ENCODE data around the gene PSG5.
A peak's percentile ranks its signal among the peaks of the same experiment; 100 is the strongest.
"Not testable (repeated sequence)": the region's sequence is repeated elsewhere in the genome, so short reads cannot be mapped to it uniquely, and the experiment has no call there.

PSG5 gene

DNA sequence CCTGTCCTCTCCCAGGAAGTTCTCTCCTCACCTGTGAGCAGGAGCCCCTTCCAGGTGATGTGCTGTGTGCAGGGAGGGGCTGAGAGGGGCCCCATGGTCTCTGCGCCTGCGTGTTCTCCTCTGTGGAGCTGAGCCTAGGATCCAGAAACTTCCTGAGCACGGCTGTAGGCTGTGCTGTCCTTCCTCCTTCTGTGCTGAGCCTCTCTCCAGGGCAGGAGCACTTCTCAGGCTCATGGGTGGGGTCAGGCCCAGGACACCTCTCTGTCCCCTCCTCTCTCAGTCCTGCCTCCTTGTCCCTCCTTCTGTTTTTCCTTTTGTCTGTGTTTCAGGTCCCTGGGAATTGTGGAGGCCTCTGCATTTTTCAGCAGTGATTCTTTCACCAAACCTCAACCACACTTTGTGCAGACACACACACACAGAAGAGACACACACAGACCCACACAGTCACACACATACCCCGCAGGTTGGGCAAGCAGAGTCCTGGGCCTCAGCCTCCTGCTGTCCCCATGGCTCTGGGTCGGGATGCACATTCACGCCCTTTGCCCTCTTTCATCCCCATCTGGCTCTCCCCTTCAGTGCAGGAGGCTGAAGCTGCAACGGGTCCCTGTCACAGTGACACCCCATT is at the start of gene PSG5:
Gene PSG5, minus strand, starts transcription at position 226 of the 625 bp plus-strand sequence. Its CDS starts 131 bp downstream, at position 95.
- not testable (repeated sequence) for DNase-seq

DNA sequence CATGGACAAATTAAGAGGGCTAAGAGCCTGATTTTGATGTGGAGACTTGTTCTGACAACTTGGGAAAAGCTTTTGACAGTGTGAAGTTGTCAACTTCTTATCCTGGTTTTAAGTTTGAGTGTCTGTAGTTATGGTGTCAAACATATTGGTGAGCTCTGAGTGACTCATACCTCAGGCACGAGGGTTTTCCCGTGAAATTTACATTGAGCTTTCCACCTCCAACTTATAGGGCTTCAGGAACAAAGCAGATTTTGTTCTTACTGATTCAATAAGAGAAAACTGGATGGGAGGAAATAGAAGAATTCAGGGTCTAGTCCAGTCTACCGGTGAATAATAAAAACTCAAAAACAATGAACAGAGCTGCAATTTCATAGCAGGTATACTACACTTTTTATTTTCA is 49.4 kb upstream of the PSG5 start:
- not testable (repeated sequence) for DNase-seq

DNA sequence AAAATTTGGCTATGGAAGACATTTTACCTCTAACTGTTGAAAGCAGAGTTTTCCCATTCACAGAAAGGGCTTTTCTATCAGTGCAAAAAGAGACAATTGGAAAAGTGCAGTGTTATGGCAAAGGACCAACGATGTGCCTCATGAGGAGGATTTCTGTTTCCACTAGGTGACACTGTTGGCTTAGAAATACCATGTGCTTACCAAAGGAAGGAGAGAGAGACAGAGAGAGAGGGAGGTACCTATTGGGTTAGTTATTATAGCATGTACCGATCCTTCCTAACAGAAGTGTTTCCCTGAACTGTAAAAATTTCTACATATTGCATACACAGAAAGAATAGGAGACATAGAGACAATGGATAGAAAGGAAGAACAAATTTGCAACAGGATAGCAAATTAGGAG is 43.0 kb upstream of the PSG5 start:
- DNase-seq = no peak

DNA sequence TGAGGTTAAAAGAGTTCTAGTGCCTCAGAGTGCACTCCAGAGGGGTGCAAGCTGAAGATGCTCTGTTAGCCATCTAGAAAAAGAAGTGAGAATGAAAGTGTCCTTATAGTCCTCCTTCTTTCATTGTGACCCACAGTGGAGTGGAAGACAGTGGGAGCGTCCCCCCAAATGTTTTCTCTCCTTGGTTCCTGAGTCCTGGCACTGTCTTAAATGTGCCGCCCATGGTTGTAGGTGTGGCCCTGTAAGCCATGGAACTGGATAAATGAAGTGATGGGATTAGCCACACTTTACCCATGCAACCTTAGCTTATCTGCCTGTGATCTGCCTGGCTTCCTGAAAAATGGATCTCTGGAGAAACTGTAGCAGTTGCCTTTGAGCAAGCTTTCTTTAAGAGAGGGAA is 42.4 kb upstream of the PSG5 start:
- not testable (repeated sequence) for DNase-seq

DNA sequence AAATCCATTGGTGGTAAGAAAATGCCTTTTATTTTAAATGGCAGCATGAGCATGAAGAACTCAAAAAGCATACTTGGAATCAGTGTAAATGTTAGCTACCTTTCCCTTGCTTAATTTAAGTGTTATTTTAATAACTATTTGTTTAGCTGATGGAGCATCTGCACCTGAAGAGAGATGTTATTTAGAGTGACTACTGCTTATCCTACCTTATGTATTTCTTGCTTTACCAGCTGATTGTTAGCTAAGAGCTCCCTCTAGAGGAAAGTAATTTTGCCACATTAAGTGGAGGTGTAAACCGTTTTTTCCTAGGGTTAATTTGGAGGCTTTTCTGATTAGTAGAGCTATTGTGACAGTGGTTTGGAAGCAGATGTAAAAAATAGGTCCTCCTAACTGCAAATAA is 40.6 kb upstream of the PSG5 start:
- DNase-seq = not testable (repeated sequence)

DNA sequence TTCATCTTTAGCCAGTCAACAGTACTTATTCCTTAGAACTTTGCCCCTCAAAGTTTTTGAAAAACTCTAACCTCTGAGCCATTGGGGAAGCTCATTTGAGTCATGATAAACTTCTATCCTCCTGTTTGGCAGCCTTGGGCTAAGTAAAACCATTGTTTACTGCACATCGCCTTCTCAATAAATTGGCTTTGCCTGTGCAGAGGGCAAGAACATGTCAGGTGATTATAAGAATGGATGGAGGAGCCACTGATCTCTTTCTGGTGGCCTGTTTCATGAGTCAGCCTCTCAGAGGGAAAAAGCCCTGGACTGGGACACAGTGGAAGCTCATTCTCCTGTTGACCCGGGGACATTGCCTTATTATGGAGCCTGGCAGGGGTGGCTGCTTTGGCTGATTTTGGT is 38.5 kb upstream of the PSG5 start:
- DNase-seq = no peak

DNA sequence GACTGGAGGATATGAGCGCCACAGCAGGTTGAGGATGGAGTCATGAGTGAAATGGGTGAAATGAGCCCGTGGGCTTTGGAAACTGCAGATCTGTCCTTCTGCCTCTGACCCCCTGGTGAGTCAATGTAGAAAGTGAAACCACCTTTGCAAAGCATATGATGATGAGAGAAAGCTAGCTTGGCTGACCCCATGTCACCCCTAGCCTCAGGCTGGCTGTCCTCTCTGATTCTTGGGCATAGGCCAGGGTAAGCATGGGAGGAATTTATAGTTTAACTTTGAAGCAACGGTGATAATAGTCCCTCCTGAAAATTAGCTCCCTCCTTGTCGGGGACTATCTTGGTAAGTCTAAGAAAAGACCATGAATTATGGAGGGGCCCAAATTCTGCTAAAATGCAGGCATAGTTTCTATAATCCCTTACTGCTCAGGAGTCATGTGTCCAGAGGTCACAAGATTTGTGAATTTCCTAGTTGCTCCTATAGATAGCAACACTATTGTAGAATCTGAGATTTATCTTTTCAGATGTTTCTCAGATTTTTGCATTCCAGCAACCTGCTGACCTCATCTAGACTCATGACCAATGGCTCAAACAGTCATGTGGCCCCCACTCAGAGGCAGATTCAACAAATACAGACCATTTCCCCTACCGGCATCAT is 38.0 kb upstream of the PSG5 start:
- DNase-seq = peak; percentile 23

DNA sequence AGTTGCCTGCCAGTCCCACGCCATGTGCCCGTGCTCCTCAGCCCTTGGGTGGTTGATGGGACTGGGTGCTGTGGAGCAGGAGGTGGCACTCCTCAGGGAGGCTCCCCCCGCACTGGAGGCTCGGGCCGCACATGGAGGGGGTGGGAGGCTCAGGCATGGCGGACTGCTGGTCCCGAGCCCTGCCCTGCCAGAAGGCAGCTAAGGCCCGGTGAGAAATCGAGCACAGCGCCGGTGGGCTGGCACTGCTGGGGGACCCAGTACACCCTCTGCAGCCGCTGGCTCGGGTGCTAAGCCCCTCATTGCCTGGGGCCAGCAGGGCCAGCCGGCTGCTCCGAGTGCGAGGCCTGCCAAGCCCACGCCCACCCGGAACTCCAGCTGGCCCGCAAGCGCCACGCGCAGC is 35.6 kb upstream of the PSG5 start:
- not testable (repeated sequence) for DNase-seq

DNA sequence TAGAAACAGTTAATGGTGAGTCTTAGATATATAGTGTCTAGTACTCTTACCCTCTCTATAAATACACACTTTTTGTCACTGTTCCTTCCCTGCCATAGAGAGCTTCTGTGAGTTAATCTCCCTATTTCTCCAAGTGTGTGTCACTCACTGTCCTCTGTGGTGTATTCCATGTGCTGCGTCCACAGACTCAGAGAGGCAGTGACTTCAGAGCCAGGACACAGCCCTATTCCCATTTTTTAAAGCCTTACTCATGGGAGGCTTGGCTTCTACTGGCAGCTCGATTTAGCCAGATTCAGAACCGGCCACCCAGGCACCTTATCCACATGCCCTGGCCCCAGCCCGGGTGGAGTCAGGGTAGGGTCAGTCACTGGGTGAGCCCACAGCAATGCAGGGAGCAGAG is 32.8 kb upstream of the PSG5 start:
- not testable (repeated sequence) for DNase-seq

DNA sequence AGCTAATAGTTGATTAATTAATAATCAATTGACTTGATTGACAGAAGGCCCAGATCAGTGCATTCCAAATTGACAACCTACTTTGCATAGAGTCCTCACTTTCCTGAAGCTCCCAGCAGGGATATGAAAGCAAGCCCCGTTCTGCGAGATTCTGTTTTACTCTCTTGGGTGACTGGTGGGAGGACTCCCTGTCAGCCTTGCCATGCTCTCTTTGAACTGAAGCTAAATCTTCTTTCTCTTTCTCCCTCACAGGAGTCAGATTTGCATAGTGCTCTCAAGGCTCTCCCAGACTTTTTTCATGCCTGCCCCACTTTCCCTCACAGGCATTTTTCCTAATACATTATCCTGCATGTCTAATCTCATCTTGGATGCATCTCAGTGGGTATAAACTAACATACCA is 29.5 kb upstream of the PSG5 start:
- not testable (repeated sequence) for DNase-seq

DNA sequence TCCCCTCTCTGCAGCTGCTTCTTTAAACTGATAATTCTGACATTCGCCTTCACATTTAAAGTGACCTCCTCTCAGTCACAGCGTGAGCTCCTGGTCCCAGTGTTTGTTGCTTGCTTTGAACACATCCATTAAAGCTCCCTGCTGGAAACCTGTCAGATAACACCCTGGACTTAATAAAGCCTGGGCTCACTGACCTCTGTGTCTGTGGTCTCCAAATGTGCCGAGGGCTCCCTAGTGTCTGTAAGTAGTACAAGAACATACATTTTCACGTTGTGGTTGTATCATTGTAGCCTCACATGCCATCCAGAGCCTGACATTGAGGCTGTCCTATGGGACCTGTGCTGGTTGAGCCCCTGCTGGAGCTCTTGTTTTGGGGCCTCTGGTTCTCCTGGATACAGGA is 21.7 kb upstream of the PSG5 start:
- DNase-seq = no peak

DNA sequence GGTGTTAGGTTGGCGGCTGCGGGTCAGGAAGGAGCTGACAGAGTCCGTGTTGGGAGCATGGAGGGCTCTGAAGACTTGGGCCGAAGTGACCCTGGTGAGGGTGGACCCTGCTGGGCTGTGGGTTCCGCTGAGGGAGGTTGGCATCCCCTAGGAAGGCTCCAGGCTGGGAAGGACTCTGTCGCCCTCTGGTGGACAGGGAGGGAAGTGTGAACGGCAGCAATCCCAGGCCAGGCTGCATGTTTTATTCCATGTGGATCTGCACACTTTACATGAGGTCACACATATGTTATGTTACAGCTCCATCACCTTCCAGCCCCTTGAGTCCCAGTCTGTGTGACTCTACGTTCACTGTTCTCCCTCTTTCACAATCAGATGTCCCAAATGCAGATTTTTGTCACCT is 20.8 kb upstream of the PSG5 start:
- not testable (repeated sequence) for DNase-seq

DNA sequence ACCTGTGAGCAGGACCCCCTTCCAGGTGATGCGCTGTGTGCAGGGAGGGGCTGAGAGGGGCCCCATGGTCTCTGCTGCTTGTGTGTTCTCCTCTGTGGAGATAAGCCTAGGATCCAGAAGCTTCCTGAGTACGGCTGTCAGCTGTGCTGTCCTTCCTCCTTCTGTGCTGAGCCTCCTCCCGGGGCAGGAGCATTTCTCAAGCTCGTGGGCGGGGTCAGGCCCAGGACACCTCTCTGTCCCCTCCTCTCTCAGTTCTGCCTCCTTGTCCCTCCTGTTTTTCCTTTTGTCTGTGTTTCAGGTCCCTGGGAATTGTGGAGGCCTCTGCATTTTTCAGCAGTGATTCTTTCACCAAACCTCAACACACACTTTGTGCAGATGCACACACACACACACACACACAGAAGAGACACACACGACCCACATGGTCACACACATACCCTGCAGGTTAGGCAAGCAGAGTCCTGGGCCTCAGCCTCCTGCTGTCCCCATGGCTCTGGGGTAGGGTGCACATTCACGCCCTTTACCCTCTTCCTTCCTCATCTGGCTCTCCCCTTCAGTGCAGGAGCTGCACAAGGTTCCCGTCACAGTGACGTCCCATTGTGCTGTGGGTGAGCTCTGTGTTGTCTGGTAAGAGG is 19.3 kb upstream of the PSG5 start, which contains the start of gene PSG4:
Gene PSG4, minus strand, starts transcription at position 168 of the 635 bp plus-strand sequence. Its CDS starts 102 bp downstream, at position 66.
- not testable (repeated sequence) for DNase-seq

DNA sequence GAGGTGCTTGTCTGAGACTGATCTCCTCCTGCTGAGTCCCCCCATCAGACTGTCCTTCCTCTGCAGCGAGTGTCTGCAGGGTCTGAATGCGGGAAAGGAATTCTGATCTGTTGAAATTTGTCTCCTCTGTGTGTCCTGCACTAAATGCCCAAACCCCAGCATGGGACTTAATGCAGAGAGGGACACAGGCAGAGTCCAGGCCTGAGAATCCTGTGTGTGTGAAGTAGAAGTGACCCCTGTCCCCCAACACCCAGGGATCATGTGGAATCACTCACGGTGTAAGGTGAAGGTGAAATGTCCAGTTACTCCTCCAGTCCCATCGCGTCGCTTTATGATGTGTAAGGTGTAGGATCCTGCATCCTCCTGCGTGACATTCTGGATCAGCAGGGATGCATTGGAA is 17.3 kb upstream of the PSG5 start:
- DNase-seq = not testable (repeated sequence)

DNA sequence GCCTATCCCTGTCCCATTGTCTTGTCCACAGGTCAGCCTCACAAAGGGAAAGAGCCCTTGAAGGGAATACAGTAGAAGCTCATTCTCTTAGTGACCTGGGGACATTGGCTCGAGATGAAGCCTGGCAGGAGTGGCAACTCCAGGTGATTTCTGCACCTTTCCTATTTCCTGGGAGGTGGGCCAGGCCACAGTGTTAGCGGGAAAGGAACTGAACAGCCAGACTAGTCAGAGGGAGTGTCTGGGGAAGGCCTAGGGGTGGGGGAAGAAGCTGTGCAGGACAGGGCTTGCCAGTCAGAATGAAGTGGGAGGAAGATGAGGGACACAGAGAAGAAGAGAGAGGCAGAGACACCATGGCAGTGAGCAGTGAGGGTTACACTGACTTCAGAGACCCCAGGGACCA is 15.6 kb upstream of the PSG5 start:
- DNase-seq = not testable (repeated sequence)

DNA sequence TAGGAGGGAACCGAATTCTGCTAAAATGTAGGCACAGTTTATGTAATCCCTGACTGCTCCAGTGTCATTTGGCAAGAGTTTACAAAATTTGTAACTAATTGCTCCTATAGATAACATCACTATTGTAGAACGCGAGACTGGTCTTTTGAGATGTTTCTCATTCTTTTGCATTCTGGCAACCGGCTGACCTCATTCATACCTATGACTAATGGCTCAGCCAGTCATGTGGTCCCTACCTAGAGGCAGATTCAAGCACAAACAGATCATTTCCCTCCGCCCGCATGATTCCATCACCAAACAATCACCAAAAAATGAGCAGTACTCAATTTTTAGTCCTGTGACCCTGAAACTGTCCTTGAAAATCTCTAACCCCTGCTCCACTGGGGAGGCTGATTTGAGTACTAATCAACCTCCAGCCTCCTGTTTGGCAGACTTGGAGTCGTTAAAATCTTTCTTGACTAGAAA is 15.0 kb upstream of the PSG5 start:
- not testable (repeated sequence) for DNase-seq

DNA sequence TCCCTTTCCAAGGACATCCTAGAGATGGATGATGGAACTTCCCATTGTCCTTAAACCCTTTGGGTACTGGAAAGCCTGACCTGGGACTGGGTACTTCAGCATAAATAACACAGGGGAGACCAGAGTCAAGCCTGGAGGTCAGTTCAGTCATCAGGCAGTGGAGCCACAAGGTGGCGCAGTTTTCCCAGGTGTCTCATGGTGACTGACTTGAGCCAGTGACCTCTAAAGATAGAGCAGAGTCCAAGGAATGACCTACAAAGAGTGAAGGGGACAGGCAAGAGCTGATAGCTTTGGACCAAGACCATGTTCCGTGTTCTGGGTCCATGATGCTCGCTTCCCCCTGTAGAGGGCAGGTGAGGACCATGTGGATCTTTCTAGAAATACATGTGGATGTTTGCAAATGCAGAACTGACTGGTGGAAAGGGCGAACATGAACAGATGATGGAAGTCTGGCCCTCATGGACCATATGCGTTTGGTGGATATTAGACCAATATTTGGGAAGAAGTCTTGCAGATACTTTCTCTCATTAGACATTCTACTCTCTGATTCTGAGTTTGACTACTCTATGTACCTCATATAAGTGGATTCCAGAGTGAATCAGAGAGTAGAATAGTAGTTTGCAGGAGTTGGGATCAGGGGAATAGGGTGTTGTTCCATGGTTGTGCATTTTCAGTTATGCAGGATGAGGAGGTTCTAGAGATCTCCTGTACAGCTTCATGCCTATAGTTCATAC is 12.5 kb upstream of the PSG5 start:
- DNase-seq = not testable (repeated sequence)

DNA sequence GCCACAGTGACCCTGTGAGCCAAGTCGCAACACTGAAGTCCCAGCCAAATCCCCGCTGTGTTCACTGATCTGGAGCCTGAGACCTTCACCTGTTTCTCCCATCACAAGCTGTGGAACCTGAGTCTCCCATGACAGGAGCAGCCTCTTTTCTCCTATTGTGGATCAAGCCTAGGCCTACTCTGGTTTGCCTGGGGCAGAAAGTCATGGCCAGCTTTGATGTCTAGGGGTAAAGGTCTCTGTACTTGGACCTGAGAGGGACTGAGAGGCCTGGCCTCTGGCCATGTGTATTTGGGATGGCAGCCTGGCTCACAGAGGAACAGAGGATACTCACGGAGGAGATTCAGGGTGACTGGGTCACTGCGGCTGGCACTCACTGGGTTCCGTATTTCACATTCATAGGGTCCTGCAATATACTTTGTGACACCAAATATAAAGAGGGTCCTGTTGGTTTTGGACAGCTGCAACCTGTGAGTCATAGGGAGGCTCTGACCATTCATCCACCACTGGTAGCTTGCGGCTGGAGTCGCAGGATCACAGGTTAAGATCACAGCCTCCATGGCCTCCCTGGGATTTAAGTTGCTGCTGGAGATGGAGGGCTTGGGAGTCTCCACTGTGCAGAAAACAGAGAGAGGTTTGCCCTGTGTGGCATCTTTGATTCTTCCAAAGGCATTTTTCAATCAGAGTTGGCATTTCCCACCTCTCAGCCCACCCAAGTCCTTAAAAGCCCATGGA is 11.5 kb upstream of the PSG5 start:
- DNase-seq = not testable (repeated sequence)

DNA sequence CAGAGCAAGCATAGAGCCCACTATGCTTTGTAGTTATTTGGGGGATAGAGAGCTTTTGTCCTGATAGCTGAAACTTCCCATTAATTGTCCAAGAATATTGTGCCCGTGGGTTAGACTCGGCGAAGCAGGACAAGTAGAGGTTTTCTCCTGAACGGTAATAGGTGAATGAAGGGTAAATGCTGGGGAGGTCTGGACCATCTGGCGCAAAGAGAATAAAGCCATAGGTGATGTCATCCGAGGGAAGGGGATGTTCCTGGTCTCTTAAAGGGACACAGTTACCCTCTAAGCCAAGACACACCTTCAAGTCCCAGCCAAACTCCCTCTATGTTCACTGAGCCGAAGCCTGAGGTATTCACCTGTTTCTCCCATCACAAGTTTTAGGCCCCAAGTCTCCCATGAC is 8.1 kb upstream of the PSG5 start:
- DNase-seq = not testable (repeated sequence)

DNA sequence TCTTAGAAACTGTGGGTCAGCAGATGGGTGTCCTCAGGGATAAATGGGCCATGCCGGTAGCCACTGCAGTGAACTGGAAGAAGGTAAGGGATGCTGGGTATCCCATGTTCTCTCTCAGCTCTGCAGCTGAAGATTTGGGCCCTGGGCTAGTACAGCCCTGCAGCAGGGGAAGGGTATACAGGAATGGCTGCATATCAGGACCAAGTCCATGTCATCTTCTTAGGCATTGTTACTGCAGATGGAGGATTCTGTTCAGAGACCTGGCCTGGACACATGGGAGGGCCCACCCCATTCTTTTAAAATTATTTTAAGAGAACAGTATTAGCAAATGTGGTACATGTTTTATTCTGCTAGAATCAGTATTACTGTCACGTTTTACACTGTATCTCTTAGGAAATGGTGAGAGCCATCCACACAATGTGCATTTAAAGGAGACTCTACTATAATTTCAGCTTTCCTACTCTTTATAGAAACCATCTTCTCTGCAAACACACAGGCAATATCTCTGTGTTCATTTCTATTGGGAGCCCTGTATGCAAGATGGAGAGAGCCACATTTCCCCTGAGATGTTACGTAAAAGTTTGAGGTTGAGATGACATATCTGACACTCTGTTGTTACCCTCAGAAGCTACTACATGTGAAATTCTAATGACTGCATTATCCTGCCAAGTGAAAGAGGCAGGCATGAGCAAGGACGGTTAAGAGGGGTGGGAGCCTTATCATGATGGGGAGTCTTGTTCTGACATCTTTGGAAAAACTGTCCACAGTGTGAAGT is 6.2 kb upstream of the PSG5 start:
- not testable (repeated sequence) for DNase-seq

DNA sequence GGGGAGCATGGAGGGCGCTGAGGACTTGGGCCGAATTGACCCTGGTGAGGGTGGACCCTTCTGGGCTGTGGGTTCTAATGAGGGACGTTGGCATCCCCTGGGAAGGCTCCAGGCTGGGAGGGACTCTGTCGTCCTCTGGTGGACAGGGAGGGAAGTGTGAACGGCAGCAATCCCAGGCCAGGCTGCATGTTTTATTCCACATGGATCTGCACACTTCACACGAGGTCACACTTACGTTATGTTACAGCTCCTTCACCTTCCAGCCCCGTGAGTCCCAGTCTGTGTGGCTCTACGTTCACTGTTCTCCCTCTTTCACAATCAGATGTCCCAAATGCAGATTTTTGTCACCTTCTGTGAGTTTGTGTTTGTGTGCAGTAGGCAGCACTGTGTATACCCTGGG is 1.8 kb upstream of the PSG5 start:
- not testable (repeated sequence) for DNase-seq

All from amniotic stem cell (primary cell).